ENCODE results near the gene SHCBP1L. TPM values are rescaled to one million over a fixed set of nuclear protein-coding genes. Genes with fewer than 3 reads are reported as not detected.

SHCBP1L gene
- total RNA-seq, 1 donor from 2014 or later, result not detected

DNA sequence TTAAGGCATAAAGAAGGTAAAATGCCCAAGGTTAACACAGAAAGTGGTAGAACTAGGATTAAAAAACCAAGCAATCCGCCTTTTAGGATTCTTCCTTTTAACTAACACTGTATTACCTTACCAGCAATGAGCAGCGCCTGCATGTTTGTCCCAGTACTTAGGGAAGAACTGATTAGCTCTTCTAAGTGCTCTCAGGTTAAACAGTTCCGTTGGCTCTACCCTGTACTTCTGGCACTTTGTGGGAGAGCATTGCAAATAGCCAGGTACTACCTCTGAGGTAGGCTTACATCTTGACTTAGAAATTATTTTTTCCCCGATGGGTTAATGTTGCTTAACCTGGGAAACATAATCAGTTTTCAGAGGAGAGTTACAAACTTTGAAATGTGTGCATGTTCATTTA is 92.3 kb downstream of the SHCBP1L start:
- Mint-ChIP-seq H3K27me3 (ENCODE audit: unreplicated experiment) (no peaks in the 10 kb centered on the region), H3K9me3 (ENCODE audit: unreplicated experiment) (no peaks in the 10 kb centered on the region), H3K36me3 (ENCODE audit: unreplicated experiment) (no peaks in the 10 kb centered on the region), H3K4me3 (ENCODE audit: unreplicated experiment) (no peak overlapping the region), H3K4me1 (ENCODE audit: low read depth, unreplicated experiment) (no peaks in the 10 kb centered on the region), H3K27ac (ENCODE audit: unreplicated experiment) (no peak overlapping the region)
- TF ChIP-seq, protein P1, sequence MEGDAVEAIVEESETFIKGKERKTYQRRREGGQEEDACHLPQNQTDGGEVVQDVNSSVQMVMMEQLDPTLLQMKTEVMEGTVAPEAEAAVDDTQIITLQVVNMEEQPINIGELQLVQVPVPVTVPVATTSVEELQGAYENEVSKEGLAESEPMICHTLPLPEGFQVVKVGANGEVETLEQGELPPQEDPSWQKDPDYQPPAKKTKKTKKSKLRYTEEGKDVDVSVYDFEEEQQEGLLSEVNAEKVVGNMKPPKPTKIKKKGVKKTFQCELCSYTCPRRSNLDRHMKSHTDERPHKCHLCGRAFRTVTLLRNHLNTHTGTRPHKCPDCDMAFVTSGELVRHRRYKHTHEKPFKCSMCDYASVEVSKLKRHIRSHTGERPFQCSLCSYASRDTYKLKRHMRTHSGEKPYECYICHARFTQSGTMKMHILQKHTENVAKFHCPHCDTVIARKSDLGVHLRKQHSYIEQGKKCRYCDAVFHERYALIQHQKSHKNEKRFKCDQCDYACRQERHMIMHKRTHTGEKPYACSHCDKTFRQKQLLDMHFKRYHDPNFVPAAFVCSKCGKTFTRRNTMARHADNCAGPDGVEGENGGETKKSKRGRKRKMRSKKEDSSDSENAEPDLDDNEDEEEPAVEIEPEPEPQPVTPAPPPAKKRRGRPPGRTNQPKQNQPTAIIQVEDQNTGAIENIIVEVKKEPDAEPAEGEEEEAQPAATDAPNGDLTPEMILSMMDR (IDR thresholded peaks at IDR 0.05; ENCODE audit: partially characterized antibody, unreplicated experiment), result no peak
- DNase-seq, result no peak

GRCh38 chr1:182857212-182857611 is 95.8 kb downstream of the SHCBP1L start:
- no peaks in the 10 kb centered on the region for H3K27me3 Mint-ChIP-seq (ENCODE audit: unreplicated experiment)
- H3K4me1 Mint-ChIP-seq (ENCODE audit: low read depth, unreplicated experiment), result no peaks in the 10 kb centered on the region
- DNase-seq, result no peak
- no peaks in the 10 kb centered on the region for H3K36me3 Mint-ChIP-seq (ENCODE audit: unreplicated experiment)
- no peaks in the 10 kb centered on the region for H3K9me3 Mint-ChIP-seq (ENCODE audit: unreplicated experiment)
- TF ChIP-seq, protein P1 (IDR thresholded peaks at IDR 0.05; ENCODE audit: partially characterized antibody, unreplicated experiment), result no peak
- H3K27ac Mint-ChIP-seq (ENCODE audit: unreplicated experiment), result no peak overlapping the region
- H3K4me3 Mint-ChIP-seq (ENCODE audit: unreplicated experiment), result no peak overlapping the region

DNA sequence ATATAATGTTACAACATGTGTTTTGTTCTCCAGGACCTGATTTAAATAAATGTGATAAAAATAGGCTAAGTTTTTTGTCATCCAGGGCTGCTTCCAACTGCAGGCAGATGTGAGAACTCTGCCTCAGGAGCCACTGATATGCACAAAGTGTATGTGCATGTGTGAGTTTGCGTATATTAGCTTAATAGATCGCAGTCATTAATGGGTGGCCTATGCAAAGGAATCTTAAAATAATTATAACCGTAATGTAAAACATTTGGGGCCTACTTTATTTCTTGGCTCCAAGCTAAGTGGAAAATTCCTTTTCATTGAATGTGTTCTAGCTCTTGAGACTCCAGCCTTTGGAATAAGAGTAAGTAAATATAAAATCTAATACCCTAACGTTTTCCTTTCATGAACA is 97.1 kb downstream of the SHCBP1L start:
- TF ChIP-seq, protein P1 (IDR thresholded peaks at IDR 0.05; ENCODE audit: partially characterized antibody, unreplicated experiment), result no peak

DNA sequence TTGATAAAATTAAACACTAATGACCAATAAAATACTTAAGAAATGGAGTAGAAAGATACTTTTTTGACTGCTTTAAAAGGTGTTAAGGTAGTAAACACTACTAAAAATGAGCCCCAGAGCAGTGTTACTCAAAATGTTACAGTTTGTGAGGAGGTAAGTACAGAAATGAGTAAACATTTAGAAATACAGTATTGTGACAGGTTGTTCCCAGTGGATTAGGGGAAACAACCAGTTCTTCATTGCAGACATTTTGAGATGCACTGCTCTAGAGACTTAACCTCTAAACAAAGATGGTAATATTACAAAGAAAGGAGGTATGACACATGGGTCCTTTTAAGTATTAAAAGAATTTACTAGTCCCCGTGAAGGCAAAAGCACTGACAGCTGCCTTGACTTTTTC is 101.1 kb downstream of the SHCBP1L start:
- TF ChIP-seq, protein P1 (IDR thresholded peaks at IDR 0.05; ENCODE audit: partially characterized antibody, unreplicated experiment), result no peak
- peaks cover 2% of the 10 kb centered on the region for H3K9me3 Mint-ChIP-seq (ENCODE audit: unreplicated experiment)
- no peak overlapping the region for H3K27ac Mint-ChIP-seq (ENCODE audit: unreplicated experiment)
- H3K4me3 Mint-ChIP-seq (ENCODE audit: unreplicated experiment), result no peak overlapping the region
- no peaks in the 10 kb centered on the region for H3K4me1 Mint-ChIP-seq (ENCODE audit: low read depth, unreplicated experiment)
- H3K27me3 Mint-ChIP-seq (ENCODE audit: unreplicated experiment), result no peaks in the 10 kb centered on the region
- DNase-seq, result no peak
- H3K36me3 Mint-ChIP-seq (ENCODE audit: unreplicated experiment), result no peaks in the 10 kb centered on the region

More for the DNA sequence above, 97.1 kb downstream of the SHCBP1L start:
- DNase-seq, result no peak
- Mint-ChIP-seq H3K27me3 (ENCODE audit: unreplicated experiment) (no peaks in the 10 kb centered on the region), H3K27ac (ENCODE audit: unreplicated experiment) (no peak overlapping the region), H3K9me3 (ENCODE audit: unreplicated experiment) (no peaks in the 10 kb centered on the region), H3K36me3 (ENCODE audit: unreplicated experiment) (no peaks in the 10 kb centered on the region), H3K4me1 (ENCODE audit: low read depth, unreplicated experiment) (no peaks in the 10 kb centered on the region), H3K4me3 (ENCODE audit: unreplicated experiment) (no peak overlapping the region)

- Mint-ChIP-seq H3K4me3 (ENCODE audit: unreplicated experiment) (no peak overlapping the region), H3K9me3 (ENCODE audit: unreplicated experiment) (peaks cover 2% of the 10 kb centered on the region), H3K27me3 (ENCODE audit: unreplicated experiment) (no peaks in the 10 kb centered on the region), H3K36me3 (ENCODE audit: unreplicated experiment) (no peaks in the 10 kb centered on the region), H3K27ac (ENCODE audit: unreplicated experiment) (no peak overlapping the region), H3K4me1 (ENCODE audit: low read depth, unreplicated experiment) (peaks cover 2% of the 10 kb centered on the region)
- no peak for DNase-seq
- TF ChIP-seq, protein P1 (IDR thresholded peaks at IDR 0.05; ENCODE audit: partially characterized antibody, unreplicated experiment), result no peak
Measured at GRCh38 chr1:182850319-182850718, 102.6 kb downstream of the SHCBP1L start.

Other genes with a start within 250 kb of the SHCBP1L start
- gene NPL, start 163.4 kb downstream of the SHCBP1L start, total RNA-seq (ENCODE audit: unreplicated experiment), result 2.3 TPM
- 215 TPM for gene DHX9, start 113.8 kb downstream of the SHCBP1L start, total RNA-seq (ENCODE audit: unreplicated experiment)
- 51.8 TPM for gene LAMC1, start 70.3 kb upstream of the SHCBP1L start, total RNA-seq (ENCODE audit: unreplicated experiment)
- 2.8 TPM for gene LAMC2, start 233.1 kb upstream of the SHCBP1L start, total RNA-seq (ENCODE audit: unreplicated experiment)